Vagina (tissue), 2 donors: ENCODE data around the gene VEGFD.

Source experiments
- POLR2A ChIP-seq, 2 donors: fragments of 450-650 bp; IDR thresholded peaks; one replicate each; pipeline ENCODE4 v1.6.1; 2017; ENCODE audit warnings: antibody characterized with exemption in 2 of 2, mild to moderate bottlenecking in 2 of 2, moderate library complexity in 2 of 2
- POLR2AphosphoS5 ChIP-seq, 2 donors: sonication (generic); formaldehyde crosslinking; IDR thresholded peaks; one replicate each; pipeline ENCODE4 v1.9.0; 2017; ENCODE audit warnings: antibody characterized with exemption in 2 of 2, mild to moderate bottlenecking in 2 of 2, low read depth in 1 of 2; ENCODE audit not compliant: insufficient read depth in 1 of 2
- TF ChIP-seq, protein P1 (sequence below), 3 experiments: fragments of 450-650 bp in 2 of 3; fragments of 200-600 bp in 1 of 3; sonication (generic) in 1 of 3; IDR thresholded peaks; one replicate each; pipeline ENCODE4 v1.5.1; 2017 to 2019; ENCODE audit warnings: antibody characterized with exemption in 3 of 3, mild to moderate bottlenecking in 2 of 3, moderate library complexity in 2 of 3

DNA sequence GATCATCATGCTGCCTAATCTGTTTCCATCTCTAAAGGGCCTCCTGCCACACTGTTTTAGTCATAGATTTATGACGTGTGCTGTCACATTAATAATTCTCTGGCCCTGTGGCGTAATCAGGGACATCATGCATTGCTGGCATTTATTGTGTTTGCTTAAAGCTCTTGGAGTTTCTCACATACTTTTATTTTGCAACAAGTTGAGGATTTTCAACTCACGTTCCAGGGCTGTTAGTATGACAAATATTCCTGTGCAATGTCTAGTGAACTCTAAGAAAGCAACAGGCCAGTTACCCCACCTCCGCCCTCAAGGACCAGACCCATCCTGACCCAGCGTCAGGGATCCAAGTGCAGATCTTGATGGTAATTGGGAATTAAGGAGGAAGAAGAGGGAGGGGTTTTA lies 41.1 kb downstream of the VEGFD start:
- TF ChIP-seq, protein P1, sequence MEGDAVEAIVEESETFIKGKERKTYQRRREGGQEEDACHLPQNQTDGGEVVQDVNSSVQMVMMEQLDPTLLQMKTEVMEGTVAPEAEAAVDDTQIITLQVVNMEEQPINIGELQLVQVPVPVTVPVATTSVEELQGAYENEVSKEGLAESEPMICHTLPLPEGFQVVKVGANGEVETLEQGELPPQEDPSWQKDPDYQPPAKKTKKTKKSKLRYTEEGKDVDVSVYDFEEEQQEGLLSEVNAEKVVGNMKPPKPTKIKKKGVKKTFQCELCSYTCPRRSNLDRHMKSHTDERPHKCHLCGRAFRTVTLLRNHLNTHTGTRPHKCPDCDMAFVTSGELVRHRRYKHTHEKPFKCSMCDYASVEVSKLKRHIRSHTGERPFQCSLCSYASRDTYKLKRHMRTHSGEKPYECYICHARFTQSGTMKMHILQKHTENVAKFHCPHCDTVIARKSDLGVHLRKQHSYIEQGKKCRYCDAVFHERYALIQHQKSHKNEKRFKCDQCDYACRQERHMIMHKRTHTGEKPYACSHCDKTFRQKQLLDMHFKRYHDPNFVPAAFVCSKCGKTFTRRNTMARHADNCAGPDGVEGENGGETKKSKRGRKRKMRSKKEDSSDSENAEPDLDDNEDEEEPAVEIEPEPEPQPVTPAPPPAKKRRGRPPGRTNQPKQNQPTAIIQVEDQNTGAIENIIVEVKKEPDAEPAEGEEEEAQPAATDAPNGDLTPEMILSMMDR (IDR thresholded peaks at IDR 0.05) = no peak
- TF ChIP-seq POLR2A (IDR thresholded peaks at IDR 0.05) (no peak), POLR2AphosphoS5 (IDR thresholded peaks at IDR 0.05; ENCODE audit: insufficient read depth in 1 of 2, low read depth in 1 of 2) (peak in 1 of 2 donors; percentile 32)
